ENCODE data around the gene COPA.

COPA gene

DNA sequence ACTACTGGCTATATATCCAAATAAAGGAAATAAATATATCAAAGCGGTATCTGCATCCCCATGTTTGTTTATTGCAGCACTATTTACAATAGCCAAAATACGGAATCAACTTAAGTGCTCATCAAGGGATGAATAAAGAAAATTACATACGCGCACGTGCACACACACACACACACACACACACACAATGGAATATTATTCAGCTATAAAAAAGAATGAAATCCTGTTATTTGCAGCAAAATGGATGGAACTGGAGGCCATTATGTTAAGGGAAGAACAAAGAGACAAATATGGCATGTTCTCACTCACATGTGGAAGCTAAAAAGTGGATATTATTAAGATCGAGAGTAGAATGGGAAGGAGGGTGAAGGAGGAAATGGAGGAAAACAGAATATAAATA is 20.2 kb downstream of the COPA start:
- H3K4me1 ChIP-seq (ENCODE audit: control insufficient read depth, insufficient read depth, low read length), result no peaks in the 10 kb centered on the region

DNA sequence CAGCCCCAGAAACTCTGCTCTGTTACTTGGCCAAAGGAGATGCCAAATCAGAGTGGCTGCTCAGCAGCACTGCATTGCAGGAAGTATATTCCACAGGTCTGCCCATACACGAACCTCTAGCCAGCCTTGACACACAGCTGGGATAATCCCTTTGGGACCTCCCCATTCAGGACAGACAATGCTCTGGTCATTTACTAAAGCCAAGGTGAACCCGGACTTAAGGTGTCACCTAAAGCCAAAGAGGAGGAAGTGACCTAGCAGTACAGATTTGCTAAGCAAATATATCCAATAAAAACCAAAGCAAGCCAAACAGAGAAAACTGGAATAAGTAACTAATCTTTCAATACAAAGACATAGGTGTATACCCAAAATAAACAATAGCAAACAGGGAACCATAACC is 27.7 kb downstream of the COPA start:
- H3K36me3 ChIP-seq (ENCODE audit: control insufficient read depth, insufficient read depth, low read length), result peaks cover 88% of the 10 kb centered on the region
- H3K27me3 ChIP-seq (ENCODE audit: control insufficient read depth, insufficient read depth, low read length), result no peaks in the 10 kb centered on the region
- no peak overlapping the region for H3K27ac ChIP-seq (ENCODE audit: low read depth, low read length)
- H3K9me3 ChIP-seq (ENCODE audit: control insufficient read depth, insufficient read depth, low read depth, low read length), result no peaks in the 10 kb centered on the region
- no peak overlapping the region for H3K9ac ChIP-seq (ENCODE audit: low read length)
- H3K4me3 ChIP-seq (ENCODE audit: low read depth, low read length), result no peak overlapping the region
- H3K4me1 ChIP-seq (ENCODE audit: control insufficient read depth, insufficient read depth, low read length), result no peaks in the 10 kb centered on the region

More for the DNA sequence above, 20.2 kb downstream of the COPA start:
- no peaks in the 10 kb centered on the region for H3K9me3 ChIP-seq (ENCODE audit: control insufficient read depth, insufficient read depth, low read depth, low read length)
- H3K9ac ChIP-seq (ENCODE audit: low read length), result no peak overlapping the region
- H3K4me3 ChIP-seq (ENCODE audit: low read depth, low read length), result no peak overlapping the region
- H3K27ac ChIP-seq (ENCODE audit: low read depth, low read length), result no peak overlapping the region
- H3K36me3 ChIP-seq (ENCODE audit: control insufficient read depth, insufficient read depth, low read length), result peaks cover 84% of the 10 kb centered on the region
- no peaks in the 10 kb centered on the region for H3K27me3 ChIP-seq (ENCODE audit: control insufficient read depth, insufficient read depth, low read length)

DNA sequence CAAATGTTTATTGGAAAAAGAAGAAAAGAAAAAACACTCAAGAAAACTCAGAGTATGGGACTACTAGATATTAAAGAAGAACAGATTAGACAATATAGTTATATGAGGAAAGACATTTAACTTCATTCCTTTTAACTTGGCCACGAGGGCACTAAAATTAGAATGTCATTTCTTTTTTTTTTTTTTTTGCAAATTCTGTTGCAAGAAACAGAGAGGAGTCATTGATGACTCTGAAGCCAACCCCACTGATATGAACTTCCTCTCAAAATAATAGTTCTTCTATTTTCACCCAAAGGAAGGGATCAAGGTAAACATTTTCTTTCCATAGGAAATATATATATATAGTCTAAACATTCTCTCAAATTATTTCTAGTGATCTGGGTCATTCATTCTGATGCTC is 33.5 kb downstream of the COPA start:
- Histone ChIP-seq H3K9me3 (ENCODE audit: control insufficient read depth, insufficient read depth, low read depth, low read length) (no peaks in the 10 kb centered on the region), H3K27me3 (ENCODE audit: control insufficient read depth, insufficient read depth, low read length) (no peaks in the 10 kb centered on the region), H3K4me3 (ENCODE audit: low read depth, low read length) (no peak overlapping the region), H3K9ac (ENCODE audit: low read length) (no peak overlapping the region), H3K27ac (ENCODE audit: low read depth, low read length) (no peak overlapping the region), H3K4me1 (ENCODE audit: control insufficient read depth, insufficient read depth, low read length) (peaks cover 18% of the 10 kb centered on the region), H3K36me3 (ENCODE audit: control insufficient read depth, insufficient read depth, low read length) (peaks cover 94% of the 10 kb centered on the region)

DNA sequence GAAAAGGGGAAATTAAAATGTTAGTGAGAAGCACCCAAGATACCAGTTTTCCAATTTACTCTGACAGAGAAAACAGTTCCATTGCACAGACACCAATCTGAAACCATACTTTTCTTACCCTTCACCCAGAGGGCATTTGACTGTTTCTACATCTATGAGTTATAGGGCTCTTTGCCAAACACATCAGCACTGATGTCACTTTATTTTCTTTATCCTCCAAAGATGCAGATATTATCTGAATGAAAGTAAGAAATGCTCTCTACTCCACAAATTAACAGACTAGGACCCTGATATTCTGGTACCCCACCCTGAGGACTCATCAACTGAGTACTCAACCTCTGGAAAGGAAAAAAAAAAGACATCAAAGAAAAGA is 33.9 kb downstream of the COPA start:
- H3K27ac ChIP-seq (ENCODE audit: low read depth, low read length), result no peak overlapping the region
- H3K4me3 ChIP-seq (ENCODE audit: low read depth, low read length), result no peak overlapping the region
- no peaks in the 10 kb centered on the region for H3K27me3 ChIP-seq (ENCODE audit: control insufficient read depth, insufficient read depth, low read length)
- H3K4me1 ChIP-seq (ENCODE audit: control insufficient read depth, insufficient read depth, low read length), result peaks cover 18% of the 10 kb centered on the region
- no peak overlapping the region for H3K9ac ChIP-seq (ENCODE audit: low read length)
- no peaks in the 10 kb centered on the region for H3K9me3 ChIP-seq (ENCODE audit: control insufficient read depth, insufficient read depth, low read depth, low read length)
- peaks cover 94% of the 10 kb centered on the region for H3K36me3 ChIP-seq (ENCODE audit: control insufficient read depth, insufficient read depth, low read length)

DNA sequence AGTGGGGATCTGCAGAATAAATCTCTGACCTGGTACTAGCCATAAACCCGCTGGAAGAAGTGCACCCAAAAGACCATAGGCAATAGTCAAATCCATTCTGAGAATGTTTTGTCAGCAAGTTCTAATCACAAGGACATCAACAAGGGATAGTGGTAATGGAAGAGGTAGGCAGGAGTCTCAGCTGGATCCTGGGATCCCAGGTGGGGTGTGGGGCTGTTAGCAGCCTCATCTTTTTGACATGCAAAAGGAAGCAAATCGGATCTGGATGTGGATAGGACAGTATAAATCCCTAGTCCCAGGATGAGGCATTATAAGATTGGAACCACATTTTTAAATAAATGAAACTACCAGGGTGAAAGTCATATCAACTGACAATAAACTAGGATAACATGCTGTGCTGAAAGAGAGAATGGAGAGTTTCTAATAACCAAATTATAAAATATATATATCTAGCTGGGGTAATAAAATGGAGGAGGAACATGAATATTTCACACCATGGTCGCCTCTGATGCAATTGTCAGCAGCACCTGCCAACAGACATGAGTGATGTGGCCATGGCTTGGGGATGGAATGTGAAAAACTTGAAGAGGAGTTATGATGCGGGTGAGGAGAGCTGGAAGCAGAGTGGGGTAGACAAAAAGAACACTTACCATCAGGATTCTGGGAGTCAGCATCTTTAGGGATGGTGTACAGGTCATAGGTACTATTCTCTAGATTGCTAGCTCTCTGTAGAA is 34.4 kb downstream of the COPA start:
- no peaks in the 10 kb centered on the region for H3K9me3 ChIP-seq (ENCODE audit: control insufficient read depth, insufficient read depth, low read depth, low read length)
- H3K4me1 ChIP-seq (ENCODE audit: control insufficient read depth, insufficient read depth, low read length), result peaks cover 18% of the 10 kb centered on the region
- H3K27me3 ChIP-seq (ENCODE audit: control insufficient read depth, insufficient read depth, low read length), result no peaks in the 10 kb centered on the region
- H3K4me3 ChIP-seq (ENCODE audit: low read depth, low read length), result no peak overlapping the region
- H3K27ac ChIP-seq (ENCODE audit: low read depth, low read length), result no peak overlapping the region
- H3K9ac ChIP-seq (ENCODE audit: low read length), result no peak overlapping the region
- H3K36me3 ChIP-seq (ENCODE audit: control insufficient read depth, insufficient read depth, low read length), result peaks cover 94% of the 10 kb centered on the region

DNA sequence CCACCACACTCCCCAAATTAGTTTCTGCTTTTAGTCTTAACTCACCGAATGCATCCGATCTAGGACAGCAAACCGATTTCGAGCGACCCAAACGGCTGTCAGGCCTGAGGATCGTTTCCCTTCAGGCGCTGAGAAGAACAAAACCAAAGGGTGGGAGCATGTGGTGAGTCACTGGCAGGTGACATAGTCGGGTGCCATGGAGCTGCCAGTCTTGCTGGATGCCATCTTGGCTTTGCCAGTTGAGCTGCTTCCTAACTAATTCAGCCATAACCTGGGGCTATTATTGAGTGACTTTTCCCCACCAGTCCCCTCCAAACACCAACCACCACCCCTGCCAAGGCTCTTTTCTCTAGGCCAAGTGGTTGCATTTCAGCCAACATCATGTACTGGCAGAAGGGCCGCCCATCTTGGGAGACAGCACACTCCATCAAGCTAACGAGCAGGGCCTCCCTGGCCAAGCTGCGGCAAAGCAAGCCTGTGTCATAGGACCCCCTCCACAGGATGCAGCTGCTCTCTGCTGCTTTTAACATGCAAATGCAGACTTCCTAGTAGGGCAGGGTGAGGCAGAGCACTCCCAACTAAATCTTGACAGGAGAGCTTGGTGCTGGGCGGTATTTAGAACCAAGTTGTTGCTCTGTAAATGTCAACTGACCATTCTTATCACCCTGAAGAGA is 35.8 kb downstream of the COPA start:
- no peak overlapping the region for H3K9ac ChIP-seq (ENCODE audit: low read length)
- peaks cover 18% of the 10 kb centered on the region for H3K4me1 ChIP-seq (ENCODE audit: control insufficient read depth, insufficient read depth, low read length)
- H3K27ac ChIP-seq (ENCODE audit: low read depth, low read length), result 0 out of 2 replicates have a peak overlapping the region, but pooled peaks have one; percentile 10
- no peaks in the 10 kb centered on the region for H3K9me3 ChIP-seq (ENCODE audit: control insufficient read depth, insufficient read depth, low read depth, low read length)
- no peaks in the 10 kb centered on the region for H3K27me3 ChIP-seq (ENCODE audit: control insufficient read depth, insufficient read depth, low read length)
- H3K36me3 ChIP-seq (ENCODE audit: control insufficient read depth, insufficient read depth, low read length), result peaks cover 94% of the 10 kb centered on the region
- no peak overlapping the region for H3K4me3 ChIP-seq (ENCODE audit: low read depth, low read length)

DNA sequence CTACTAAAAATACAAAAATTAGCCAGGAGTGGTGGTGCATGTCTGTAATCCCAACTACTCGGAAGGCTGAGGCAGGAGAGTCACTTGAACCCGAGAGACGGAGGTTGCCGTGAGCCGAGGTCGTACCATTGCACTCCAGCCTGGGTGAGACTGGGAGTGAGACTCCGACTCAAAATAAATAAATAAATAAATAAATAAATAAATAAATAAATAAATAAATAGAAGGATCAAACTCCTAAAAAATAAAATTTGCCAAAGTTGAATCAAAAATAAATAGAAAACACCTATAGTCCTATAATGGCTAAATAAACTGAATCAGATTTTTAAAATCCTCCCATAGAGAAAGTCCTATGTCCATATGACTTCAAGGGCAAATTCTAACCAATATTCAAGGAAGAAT is 42.9 kb downstream of the COPA start:
- no peak overlapping the region for H3K4me3 ChIP-seq (ENCODE audit: low read depth, low read length)
- H3K36me3 ChIP-seq (ENCODE audit: control insufficient read depth, insufficient read depth, low read length), result peaks cover 90% of the 10 kb centered on the region

DNA sequence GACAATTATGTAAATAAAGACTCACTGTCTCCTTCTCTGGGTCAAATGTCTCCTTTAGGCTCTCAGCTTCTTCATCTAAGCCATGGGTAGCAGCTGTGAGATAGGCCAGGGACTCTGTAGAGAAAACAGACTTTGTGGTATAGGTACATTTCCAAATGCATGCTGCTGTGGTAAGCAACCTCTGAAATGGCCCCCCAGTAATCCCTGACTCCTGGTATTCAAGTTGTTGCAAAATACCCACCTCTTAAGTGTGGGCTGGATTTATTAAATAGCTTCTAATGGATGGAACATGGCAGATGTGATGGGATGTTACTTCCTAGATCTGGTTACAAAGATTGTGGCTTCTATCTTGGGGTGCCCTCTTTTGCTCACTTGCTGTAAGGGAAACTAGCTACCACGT is 47.0 kb downstream of the COPA start:
- Histone ChIP-seq H3K9me3 (ENCODE audit: control insufficient read depth, insufficient read depth, low read depth, low read length) (no peaks in the 10 kb centered on the region), H3K27me3 (ENCODE audit: control insufficient read depth, insufficient read depth, low read length) (no peaks in the 10 kb centered on the region), H3K4me3 (ENCODE audit: low read depth, low read length) (no peak overlapping the region), H3K36me3 (ENCODE audit: control insufficient read depth, insufficient read depth, low read length) (peaks cover 96% of the 10 kb centered on the region), H3K4me1 (ENCODE audit: control insufficient read depth, insufficient read depth, low read length) (no peaks in the 10 kb centered on the region), H3K27ac (ENCODE audit: low read depth, low read length) (no peak overlapping the region), H3K9ac (ENCODE audit: low read length) (no peak overlapping the region)

More for the DNA sequence above, 42.9 kb downstream of the COPA start:
- no peak overlapping the region for H3K9ac ChIP-seq (ENCODE audit: low read length)
- H3K27me3 ChIP-seq (ENCODE audit: control insufficient read depth, insufficient read depth, low read length), result no peaks in the 10 kb centered on the region
- no peaks in the 10 kb centered on the region for H3K4me1 ChIP-seq (ENCODE audit: control insufficient read depth, insufficient read depth, low read length)
- H3K27ac ChIP-seq (ENCODE audit: low read depth, low read length), result no peak overlapping the region
- H3K9me3 ChIP-seq (ENCODE audit: control insufficient read depth, insufficient read depth, low read depth, low read length), result no peaks in the 10 kb centered on the region

DNA sequence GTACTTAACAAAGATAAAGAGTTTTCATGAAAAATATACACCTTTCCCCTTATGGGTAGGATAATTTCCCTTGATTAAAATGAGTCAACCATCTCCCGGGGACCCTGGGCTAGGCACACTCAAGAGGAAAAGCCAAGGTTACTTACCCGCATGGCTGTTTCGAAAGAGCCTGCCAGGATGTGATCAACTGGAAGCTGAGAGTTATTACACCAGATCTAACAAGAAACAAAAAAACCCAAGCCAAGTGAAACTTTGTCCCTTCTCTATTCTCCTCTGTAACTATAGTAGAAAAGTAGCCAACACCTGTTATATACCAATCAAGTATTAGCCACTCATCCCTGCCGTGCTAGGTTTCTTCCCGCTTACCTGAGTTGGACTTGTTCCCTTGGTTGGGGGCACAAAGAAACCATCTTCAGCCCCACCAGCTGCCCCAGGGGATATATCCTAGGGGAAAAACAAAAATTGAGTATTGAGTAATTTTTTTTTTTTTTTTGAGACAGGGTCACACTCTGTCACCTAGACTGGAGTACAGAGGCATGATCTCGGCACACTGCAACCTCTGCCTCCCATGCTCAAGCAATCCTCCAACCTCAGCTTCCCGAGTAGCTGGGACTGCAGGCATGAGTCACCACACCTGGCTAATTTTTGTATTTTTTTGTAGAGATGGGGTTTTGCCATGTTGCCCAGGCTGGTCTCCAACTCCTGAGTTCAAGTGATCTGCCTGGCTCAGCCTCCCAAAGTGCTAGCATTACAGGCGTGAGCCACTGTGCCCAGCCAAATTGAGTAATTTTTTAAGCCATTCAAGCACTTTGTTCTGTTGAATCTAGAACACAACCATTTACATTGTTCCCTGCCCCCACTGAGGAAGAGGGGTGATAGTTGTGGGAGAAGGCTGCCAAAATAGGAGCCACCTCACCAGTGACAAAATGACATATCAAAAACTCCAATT is 49.8 kb downstream of the COPA start:
- Histone ChIP-seq H3K4me1 (ENCODE audit: control insufficient read depth, insufficient read depth, low read length) (no peaks in the 10 kb centered on the region), H3K27me3 (ENCODE audit: control insufficient read depth, insufficient read depth, low read length) (no peaks in the 10 kb centered on the region), H3K9me3 (ENCODE audit: control insufficient read depth, insufficient read depth, low read depth, low read length) (no peaks in the 10 kb centered on the region), H3K4me3 (ENCODE audit: low read depth, low read length) (no peak overlapping the region), H3K9ac (ENCODE audit: low read length) (no peak overlapping the region), H3K27ac (ENCODE audit: low read depth, low read length) (no peak overlapping the region), H3K36me3 (ENCODE audit: control insufficient read depth, insufficient read depth, low read length) (peaks cover 93% of the 10 kb centered on the region)

DNA sequence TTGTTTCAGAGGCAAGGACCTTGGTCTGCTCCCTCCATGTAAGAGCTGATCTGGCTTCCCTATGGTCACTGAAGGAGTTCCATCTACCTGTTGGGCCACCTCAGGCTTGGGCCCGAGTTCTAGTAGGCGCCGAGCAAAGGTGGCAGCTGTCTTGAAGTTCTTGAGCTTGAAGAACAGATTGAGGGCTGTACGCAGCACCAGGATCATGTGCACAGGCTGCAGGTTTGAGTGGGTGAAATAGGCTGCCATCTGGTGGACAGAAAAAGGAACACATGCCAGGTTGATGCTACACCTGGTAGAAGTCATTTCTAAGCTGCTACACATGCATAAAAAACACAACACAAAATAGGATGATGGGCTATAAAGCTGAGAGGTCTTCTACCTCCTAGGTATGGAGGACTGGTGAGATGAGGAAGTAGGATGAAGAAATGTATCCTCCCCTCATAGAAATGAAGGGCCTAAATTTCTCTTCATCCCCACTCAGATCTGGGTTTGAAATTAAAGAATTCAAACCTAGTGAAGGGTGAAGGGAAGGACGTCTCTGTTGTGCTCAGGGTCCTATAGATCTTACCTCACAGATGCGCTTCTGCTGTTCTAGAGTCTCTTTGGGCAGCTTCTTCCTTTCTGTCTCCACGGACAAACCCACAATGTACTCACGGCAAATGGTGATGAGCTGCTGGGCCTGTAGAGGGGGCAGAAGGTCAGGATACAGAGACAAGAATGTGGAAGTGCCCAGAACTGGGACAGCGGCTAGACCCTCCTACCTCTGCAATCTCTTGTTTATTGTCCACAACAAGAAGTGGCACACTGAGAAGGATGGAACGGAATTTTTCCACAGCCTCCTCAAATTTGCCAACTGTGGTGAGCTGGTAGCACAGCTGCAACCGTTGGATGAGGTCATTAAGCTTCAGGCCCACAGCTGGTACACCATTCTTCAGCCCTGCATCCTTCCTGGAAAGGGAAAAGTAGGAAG is 51.5 kb downstream of the COPA start:
- Histone ChIP-seq H3K9me3 (ENCODE audit: control insufficient read depth, insufficient read depth, low read depth, low read length) (no peaks in the 10 kb centered on the region), H3K27ac (ENCODE audit: low read depth, low read length) (no peak overlapping the region), H3K9ac (ENCODE audit: low read length) (no peak overlapping the region), H3K4me1 (ENCODE audit: control insufficient read depth, insufficient read depth, low read length) (no peaks in the 10 kb centered on the region), H3K27me3 (ENCODE audit: control insufficient read depth, insufficient read depth, low read length) (no peaks in the 10 kb centered on the region), H3K36me3 (ENCODE audit: control insufficient read depth, insufficient read depth, low read length) (peaks cover 76% of the 10 kb centered on the region), H3K4me3 (ENCODE audit: low read depth, low read length) (no peak overlapping the region)

All from HUES6 (cell line).